EH (cell line): Measurements from ENCODE around the gene MTUS2.

Experiments
- DNase-seq: peaks from one replicate; pipeline ENCODE4 v3.0.0-alpha.2; 2015; ENCODE audit warnings: low read depth

The MTUS2 gene

GRCh38 chr13:29024783-29025182 is 204.6 kb downstream of the MTUS2 start:
- no peak for DNase-seq

- no peak for DNase-seq
These were observed 208.7 kb downstream of the MTUS2 start for GRCh38 chr13:29028868-29029267.

- no peak for DNase-seq
These were observed 218.6 kb downstream of the MTUS2 start for GRCh38 chr13:29038700-29039099.

- no peak for DNase-seq
These were observed 219.1 kb downstream of the MTUS2 start for GRCh38 chr13:29039212-29039611.

- DNase-seq = no peak
These were observed 226.4 kb downstream of the MTUS2 start for GRCh38 chr13:29046588-29046987.

- no peak for DNase-seq
These were observed 229.4 kb downstream of the MTUS2 start for GRCh38 chr13:29049524-29049923.

- DNase-seq = no peak
These were observed 230.6 kb downstream of the MTUS2 start for GRCh38 chr13:29050719-29051118.

GRCh38 chr13:29059800-29060199 is 239.7 kb downstream of the MTUS2 start:
- no peak for DNase-seq

- DNase-seq = no peak
These were observed 245.0 kb downstream of the MTUS2 start for GRCh38 chr13:29065142-29065541.

GRCh38 chr13:29067306-29067945 is 247.3 kb downstream of the MTUS2 start:
- DNase-seq = no peak

GRCh38 chr13:29073755-29074154 is 253.6 kb downstream of the MTUS2 start:
- no peak for DNase-seq

- no peak for DNase-seq
These were observed 257.1 kb downstream of the MTUS2 start for GRCh38 chr13:29077051-29077813.

GRCh38 chr13:29081036-29081435 is 260.9 kb downstream of the MTUS2 start:
- peak; percentile 3 for DNase-seq

GRCh38 chr13:29081697-29082440 is 261.7 kb downstream of the MTUS2 start:
- no peak for DNase-seq

- DNase-seq = no peak
These were observed 279.8 kb downstream of the MTUS2 start for GRCh38 chr13:29099781-29100406.

- no peak for DNase-seq
These were observed 280.6 kb downstream of the MTUS2 start for GRCh38 chr13:29100758-29101157.

GRCh38 chr13:29101409-29101808 is 281.3 kb downstream of the MTUS2 start:
- no peak for DNase-seq

- no peak for DNase-seq
These were observed 281.8 kb downstream of the MTUS2 start for GRCh38 chr13:29101905-29102304.

GRCh38 chr13:29103065-29103800 is 283.1 kb downstream of the MTUS2 start:
- DNase-seq = no peak

GRCh38 chr13:29104461-29104860 is 284.3 kb downstream of the MTUS2 start:
- DNase-seq = no peak

- no peak for DNase-seq
These were observed 285.6 kb downstream of the MTUS2 start for GRCh38 chr13:29105779-29106178.

- DNase-seq = peak; percentile 9
These were observed 286.5 kb downstream of the MTUS2 start for GRCh38 chr13:29106651-29107050.
